Activated CD4-positive, alpha-beta T cell treated with anti-CD3 and anti-CD28 coated beads for 1 hour (primary cell): ENCODE data around the gene GFRA1.

Experiments
- DNase-seq: peaks from one replicate; pipeline ENCODE4 v3.0.0-alpha.2; 2020

GFRA1 gene

DNA sequence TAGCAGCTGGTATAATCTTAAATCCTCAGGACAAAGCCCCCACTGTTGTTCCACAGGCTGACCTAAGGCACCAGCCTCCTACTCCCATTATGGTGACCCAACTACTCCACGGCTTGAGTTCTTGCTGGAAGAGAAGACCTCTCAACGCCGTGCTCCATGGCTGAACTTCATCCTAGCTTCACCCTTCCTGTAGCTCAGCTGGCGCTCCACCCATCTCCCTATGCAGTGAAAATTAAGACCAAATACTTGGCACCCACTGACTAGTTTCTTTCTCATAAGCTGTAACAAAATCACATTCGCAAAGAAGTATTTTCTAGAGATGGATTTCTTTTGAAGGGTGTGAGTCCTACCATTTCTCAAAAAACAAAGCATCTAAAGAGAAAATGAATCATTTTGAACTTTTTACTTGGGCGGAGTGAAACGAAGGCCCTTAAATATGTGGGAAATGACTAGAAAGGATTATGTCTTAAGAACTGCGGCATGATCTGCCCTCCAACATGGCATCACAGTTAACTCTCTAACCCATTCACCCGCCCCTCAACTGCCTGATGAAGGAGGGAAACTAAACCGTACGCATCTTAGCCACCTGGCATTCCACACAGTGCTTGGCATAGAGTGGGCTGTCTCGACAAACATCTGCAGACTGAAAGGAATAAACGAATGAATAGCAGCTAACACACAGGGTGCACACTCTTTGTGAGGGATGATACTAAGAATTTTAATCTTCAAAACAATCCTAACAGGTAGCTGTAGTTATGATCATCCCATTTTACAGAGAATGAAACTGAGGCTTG lies 32.7 kb downstream of the GFRA1 start:
- no peak for DNase-seq

DNA sequence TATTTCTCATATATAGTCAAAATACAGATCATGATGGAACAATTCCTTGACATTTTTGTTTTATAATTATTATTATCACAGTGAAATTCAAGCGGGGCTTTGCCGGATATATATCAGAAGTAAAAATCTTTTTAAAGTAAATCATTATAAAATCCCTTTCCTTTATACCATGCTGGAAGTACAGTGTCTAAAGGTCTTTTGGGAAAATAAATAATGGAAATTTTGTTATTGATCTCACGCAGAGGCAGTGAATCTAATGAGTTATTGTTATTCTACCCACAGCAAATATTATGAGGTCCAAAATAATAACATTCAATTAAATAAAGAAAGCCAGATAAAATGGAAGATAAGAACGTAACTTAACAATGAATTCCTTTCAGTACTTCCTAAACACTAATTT lies 33.8 kb downstream of the GFRA1 start:
- DNase-seq: no peak

DNA sequence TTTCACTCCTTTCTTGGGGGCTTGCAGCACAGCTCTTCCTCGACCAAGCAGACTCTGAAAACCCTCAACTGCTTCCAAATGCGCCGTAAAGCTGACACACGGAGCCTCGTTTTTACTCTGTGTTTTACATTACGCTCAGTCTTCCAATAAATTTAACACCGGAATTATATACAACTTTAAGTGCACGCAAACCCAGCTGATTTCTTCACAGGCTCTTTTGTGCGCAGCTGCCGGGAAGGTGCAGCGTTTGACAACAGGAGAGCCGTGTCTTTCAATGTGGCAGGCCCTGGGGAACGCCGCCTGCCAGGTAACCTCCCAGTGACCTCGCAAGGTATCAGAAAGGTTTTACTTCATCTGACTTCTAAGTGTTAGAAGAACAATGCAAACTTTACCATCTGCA lies 35.0 kb downstream of the GFRA1 start:
- no peak for DNase-seq

DNA sequence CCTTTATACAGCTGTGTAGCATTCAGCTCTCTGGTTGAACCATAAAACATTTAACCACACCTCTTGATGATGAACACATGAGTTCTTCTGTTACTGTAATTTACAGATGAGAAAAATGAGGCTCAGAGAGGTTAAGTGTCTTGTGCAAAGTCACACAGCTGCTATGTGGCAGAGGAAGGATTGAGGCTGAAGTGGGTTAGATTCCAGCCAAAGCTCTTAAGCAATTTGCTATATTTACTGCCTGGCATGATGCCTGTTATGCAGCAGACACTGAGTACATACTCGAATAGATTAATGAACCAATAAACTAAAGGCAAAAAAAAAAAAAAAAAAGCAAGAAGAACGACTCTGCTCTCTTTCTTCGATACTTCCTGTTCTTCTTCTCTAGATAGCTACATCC lies 35.7 kb downstream of the GFRA1 start:
- no peak for DNase-seq

DNA sequence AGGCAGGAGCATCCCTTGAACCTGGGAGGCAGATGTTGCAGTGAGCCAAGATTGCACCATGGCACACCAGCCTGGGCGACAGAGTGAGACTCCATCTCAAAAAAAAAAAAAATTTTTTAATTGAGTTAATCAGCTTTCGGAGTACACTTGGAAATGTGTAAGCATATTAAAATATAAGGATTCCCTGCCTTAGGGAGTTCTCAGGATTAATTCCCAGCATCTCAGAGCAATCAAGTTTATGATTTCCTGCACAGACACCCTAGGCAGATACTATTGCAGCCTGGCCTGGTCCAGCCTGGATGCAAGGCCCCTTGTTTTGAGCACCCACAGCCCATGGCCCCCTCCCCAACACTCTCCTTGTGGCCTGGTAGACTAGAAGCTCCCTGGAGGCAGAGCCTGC lies 39.8 kb downstream of the GFRA1 start:
- DNase-seq: no peak

DNA sequence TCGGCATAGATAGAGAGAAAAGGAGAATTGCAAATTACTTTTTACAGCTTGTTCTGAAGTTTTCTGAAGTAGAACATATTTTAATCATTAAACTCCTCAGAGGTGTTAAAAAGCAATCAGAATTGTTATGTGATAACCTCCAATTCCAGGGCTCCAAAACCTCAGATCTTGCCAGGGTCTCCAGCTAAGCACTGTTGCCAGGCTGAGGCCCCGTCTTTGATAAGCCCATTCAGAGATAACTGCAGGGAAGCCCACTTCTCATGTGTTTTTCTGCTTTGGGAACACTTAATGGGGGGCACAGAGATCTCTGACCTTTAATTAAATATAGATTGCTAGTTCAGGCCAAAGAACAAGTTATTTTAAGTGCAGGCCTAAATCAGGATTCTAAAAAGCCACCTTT lies 40.4 kb downstream of the GFRA1 start:
- DNase-seq: no peak

DNA sequence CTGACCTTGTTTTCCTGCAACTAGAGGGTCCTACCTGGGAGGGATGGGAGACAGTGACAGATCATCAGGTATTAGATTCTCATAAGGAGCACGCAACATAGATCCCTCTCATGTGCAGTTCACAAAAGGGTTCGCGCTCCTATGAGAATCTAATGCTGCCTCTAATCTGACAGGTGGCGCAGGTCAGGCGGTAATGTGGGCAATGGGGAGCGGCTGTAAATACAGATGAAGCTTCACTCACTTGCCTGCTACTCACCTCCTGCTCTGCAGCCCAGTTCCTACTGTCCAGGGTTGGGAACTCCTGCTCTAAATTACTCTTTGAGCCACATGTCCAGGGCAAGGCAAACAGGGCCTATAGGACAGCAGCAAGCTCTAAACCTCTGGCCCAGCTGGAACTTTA lies 46.2 kb downstream of the GFRA1 start:
- no peak for DNase-seq

DNA sequence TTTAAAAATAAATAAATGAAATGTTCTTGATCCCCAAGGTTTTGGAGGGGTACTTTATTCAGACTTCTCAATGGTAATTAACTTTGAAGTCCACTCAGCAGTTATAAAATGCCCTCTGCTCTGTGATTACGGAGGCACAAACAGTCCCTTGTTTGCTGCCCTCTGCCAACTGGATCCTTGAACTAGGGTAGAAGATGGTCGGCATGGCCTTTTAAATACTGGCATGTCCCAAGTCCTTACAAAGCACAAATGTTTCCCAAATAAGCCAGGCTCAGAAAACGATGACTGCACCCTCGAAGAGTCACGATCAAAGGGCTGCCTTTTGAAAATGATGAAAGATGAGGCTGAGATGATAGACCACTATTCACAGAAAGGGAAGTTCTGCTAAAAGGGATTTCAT lies 47.0 kb downstream of the GFRA1 start:
- DNase-seq: no peak

DNA sequence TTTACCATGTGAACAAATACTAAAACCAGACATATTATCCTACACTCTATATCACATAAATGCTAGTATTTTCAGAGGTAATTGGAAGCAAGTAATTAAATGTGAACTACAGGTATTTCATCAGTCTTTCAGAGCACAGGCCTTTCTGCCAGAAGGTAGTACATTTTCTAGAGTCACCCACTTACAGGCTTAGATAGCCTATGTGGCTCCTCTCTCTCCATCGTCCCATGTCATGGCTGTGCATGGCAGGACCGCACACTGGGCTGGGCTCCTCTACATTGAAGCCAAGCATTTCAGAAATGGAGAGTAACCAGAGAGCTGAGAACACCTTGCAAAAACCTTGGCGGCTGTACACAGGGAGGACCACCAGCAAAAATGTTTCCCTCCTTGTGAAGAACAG lies 49.7 kb downstream of the GFRA1 start:
- DNase-seq: no peak

DNA sequence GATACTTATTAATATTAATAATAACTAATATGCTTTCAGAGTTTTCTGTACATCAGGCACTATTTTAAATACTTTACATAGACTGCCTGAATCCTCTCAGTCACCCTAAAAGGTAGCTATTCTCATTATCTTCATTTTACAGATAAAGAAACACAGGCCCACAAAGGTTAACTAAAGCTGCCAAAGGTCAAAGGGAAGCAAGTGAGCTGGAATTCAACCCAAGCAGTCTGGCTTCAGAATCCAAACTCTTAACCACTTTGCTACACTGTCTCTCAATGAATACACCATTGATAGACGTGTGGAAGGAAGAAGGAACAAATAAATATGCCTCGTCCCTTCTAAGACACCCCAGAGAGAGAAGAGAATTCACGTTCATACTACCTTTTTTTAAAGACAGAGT lies 52.0 kb downstream of the GFRA1 start:
- DNase-seq: no peak

DNA sequence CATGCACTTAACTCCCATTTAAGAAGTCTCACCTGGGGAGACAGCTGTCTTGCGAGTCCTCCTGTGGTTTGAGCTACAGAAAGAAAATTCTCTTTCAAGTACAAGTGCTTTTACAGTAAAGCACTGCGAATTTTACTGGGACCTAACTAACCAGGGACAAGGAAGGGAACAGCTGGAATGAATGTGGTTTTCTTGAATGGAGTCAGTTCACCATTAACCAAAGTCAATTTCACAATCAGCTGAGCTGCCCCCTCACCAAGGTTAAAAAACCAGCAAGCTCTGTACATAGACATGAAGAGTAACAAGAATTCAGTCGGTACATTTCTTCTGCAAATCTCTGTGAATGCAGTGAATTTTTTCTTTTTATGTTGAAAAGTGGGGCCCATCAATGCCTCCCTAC lies 56.3 kb downstream of the GFRA1 start:
- no peak for DNase-seq

DNA sequence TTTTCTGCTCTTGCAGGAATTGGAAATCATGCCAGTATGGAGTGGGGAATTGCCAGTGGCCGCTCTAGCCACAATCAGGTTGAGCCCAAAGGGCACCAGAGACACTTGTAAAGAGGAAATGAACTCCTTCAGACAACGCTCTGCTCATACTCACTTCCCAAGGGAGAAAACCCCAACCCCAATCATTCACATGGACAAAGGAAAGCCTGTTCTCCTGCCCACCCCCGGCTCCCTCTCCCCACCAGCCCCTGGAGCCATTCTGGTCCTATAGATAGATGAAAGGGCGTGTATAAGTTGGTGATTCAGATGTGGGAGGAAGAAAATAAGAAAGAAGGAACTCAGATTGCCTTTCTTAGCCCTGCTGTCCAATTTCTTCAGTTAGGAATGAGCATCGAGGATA lies 57.4 kb downstream of the GFRA1 start:
- no peak for DNase-seq

DNA sequence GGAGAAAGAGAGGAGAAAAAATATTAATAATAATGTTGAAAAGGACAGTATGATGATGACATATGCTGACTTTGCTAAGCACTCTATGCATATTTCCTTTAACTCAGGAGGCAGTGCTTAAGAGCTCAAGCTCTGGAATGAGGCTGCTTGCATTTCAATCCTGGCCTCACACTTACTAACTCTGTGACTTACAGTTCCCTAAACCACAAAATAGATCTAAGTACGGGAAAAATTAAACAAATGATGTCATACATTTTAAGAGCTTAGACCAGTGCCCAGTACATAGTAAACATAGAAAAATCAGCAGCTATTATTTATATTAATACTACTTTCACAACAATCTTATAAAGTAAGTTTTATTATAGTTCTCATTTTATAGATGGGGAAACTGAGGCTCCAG lies 61.3 kb downstream of the GFRA1 start:
- DNase-seq: no peak

DNA sequence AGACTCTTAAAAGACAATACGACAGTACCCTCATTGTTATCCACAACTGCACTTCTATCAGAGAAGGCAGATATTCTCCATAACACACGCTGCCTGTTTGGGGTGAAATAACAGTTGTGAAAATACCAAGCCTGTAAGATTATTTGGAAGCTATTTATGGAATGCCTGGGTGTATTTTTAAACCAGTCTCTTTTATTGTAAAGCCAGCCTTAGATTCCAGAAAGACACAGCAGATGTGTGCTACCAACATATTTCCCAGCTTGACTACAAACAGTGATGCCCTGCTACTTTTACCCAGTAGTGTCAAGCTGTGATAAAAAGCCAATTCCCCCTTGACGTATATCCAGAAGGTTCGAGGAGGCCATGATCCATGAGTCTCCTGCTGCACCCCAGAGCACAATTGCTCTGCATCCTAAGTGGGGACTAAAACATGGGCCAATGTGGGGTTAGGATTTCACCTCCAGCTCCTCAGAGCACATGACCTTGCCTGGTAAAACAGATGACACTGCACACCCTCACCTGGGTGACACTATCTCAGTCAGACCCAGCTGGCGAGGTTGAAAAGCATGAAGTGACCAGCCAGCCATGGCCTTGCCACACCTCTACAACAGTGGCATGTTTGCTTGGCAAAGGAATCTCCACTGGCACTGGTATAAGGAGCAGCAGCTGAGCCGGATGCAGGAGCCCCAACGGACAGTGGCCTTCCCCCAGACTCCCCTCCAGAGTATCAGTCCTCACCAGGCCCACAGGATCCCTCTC lies 62.2 kb downstream of the GFRA1 start:
- no peak for DNase-seq

DNA sequence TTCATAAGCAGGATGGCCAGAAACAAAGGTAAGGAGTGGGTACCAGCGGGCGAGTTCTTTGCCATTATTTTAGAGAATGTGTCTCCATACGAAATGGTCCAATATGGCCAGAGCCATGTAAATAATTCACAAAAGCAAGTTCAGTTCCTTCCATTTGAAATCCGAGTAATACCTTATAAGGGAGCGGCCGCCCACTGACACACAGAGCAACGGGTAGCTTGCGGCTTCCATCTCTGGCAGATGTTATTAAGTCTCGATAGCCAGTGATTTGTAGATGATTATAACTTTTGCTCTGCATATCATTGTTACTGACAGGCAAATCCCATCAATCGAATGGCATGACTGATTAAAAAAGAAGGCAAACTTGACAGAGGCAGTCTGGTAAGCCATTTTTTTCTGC lies 63.2 kb downstream of the GFRA1 start:
- no peak for DNase-seq

DNA sequence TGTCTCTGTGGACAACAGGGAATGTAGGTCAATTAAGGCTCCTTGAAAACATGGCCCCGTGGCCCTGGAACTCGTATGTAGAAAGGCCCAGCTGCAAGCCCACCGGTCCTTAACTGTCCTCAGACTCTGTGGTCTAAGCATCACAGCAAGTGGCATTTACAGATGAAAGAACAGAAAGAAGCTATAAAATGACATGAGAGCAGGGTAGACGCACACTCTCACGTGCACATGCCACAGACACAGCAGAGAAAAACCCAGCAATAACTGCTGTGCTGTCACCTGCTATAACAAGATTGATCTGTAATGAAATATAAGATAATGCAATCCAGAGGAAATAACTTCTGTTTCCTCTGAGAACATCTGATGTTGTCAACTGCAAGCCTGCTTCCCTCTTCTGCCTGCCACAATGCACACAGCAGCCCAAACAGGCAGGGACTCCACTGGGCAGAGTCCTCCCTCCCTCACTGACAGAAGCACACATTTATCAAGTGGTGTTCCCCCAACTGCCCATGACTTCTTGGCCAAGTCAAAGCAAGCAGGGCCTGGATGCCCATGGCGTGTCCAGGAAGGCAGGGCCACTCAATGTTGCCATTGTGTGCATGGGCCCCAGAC lies 63.9 kb downstream of the GFRA1 start:
- no peak for DNase-seq

DNA sequence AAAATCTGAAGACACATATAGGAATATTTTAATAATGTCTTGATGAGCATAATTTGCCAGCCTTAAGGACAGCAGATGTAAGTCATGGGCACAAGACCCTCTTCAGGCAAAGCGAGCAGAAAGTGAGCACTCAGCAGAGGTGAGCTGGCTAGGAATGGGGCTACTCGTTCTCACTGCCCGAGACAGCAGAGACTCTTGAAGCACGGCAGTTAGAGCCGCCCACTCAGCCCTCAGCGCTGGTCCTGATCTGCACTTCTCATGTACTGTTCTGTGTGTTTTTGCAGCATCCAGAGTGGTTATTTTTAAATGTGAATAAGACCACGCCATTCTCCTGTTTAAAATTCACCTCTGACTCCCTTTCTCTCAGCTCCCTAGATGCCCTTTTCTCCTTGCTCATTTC lies 65.3 kb downstream of the GFRA1 start:
- no peak for DNase-seq

DNA sequence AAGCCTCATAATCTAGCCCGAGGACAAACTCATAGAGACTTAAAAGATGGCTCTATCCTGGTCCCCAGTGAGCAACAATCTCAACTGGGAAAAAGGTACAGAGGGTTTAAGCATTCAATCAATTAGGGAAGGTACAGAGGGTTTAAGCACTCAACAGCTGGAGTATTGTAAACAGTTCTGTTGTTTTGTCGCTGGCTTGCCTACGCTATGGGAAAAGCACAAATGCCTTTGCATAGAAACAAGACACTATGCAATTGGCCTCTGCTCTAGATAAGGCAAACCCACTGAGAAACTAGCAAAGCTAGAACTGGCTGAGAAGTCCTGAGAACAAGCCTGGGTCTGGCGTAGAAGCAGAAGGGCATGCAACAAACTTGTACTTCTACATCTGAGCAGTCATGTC lies 69.3 kb downstream of the GFRA1 start:
- no peak for DNase-seq

DNA sequence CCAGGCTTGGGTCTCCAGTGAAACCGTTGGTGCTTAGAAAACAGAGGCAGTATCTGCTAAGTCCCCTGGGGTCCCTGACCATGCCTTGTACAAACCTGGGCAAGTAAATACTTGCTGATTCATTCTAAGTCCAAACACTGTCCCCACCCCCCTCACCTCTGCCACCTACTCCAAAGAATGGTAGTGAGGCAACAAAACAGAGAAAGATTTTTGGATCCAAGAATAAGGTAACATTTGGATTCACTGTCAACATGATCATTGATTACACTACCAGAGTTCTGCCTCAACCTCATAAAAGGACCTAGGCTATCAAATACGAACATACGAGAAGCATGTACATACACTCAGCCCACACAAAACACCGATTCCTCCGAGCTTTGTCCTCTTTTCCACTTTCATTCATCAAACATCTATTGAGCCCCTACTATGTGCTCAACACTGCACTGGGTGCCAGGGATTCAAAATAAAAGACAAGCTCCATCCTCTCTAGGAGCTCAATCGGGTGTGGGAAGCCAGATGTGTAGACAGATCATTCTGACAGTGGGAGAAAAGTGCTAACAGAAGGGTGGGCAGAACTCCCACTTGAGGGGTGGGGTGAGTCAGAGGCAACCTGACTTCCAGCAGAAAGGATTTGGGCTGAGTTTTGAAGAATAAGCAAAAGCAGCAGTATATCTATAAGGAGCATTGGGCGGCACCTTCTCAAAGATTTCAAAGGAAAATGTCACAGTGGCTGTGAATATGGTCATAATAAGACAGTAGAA lies 71.2 kb downstream of the GFRA1 start:
- no peak for DNase-seq

DNA sequence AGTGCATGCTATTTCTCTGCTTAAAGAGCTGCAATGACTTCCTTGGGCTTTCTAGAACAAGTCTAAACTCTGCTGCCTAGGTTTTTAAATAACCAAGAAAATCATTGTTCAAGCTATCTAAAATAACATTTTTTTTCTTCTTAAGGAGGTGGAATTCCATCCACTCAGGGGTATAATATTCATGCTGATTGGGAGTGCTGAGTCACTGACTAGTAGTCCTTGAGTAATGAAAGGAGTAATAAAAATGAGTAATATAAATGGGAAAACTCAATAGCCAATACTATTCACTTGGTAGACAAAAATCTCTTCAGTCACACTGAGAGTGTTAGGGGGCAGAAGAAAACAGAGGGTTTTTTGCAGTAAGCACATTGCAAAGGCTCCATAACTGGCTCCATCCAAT lies 72.0 kb downstream of the GFRA1 start:
- DNase-seq: no peak

DNA sequence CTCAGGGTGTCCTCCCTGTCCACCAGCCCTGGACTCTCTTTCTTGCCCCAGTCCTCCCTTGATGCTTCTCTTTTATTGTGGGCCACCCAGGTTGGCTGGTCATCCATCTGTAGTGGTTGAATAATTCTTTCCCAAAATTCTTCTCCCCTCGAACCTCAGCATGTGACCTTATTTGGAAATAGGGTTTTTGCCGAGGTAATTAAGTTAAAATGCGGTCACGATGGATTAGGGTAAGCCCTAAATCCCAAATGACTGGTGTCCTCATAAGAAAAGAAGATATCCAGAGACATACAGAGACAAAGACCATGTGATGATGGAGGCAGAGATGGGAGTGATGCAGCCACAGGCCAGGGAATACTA lies 74.3 kb downstream of the GFRA1 start:
- no peak for DNase-seq

DNA sequence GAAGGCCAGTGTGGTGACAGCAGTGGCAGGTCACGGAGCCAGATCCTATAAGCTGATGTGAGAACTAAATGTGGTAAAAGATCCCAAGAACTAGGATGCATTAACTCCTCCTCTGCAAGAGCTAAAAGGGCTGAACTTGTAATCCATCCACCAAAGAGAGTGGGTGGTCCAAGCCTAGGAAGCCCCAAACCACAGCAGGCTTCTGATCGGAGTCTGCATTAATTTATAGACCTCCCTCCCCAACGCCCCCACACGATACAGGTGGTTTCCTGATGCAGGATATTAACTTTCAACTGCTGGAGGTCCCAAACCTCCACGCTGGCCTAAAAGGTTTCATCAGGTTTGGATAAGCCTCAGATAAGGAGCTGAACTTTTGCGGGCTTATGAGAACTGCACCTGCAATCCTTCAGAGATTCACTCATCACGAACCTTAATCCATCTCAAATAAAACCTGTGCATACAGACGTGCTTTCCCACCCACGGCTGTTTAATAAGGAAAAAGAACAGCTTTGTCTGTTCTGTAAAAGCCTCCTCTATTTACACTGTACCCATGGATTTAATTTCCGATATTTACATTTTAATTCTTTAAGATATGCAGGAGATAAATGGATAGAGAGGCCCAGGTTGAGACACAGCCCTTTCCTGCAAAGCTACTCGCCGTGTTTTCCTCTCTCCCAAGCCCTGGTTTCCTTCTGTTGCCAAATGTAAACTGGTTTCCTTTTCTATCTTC lies 74.9 kb downstream of the GFRA1 start:
- no peak for DNase-seq

DNA sequence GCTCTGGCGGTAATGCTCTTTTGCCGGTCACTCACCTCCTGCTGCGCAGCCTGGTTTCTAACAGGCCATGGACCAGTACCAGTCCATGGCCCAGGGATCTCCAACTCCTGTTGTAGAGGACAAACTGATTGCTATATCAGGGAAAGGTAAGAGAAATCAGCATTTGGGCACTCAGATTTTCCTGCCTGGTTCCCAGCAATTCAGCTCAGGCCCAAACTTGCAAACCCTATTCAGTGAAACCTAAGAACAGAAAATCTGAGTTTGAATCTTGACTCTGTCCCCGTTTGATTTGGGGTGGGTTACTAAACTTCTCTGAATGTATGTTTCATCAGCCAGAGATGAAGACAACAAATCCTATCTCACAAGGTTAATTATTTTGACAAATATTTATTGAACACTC lies 77.4 kb downstream of the GFRA1 start:
- no peak for DNase-seq
